Hepatocyte (in vitro differentiated cells): ENCODE measurements around the gene EXOC2.

Experiments
- EZH2 ChIP-seq: fragments of 200-600 bp; sonication (generic); IDR thresholded peaks from 2 replicates; pipeline ENCODE4 v1.6.1; 2016; ENCODE audit warnings: antibody characterized with exemption, mild to moderate bottlenecking, borderline replicate concordance
- EZH2phosphoT487 ChIP-seq: fragments of 200-600 bp; sonication (generic); IDR thresholded peaks from one replicate; pipeline ENCODE4 v1.6.1; 2018; ENCODE audit warnings: antibody characterized with exemption, mild to moderate bottlenecking, low read depth, moderate library complexity; ENCODE audit not compliant: unreplicated experiment, severe bottlenecking
- TF ChIP-seq, protein P1 (sequence below): fragments of 200-600 bp; sonication (generic); IDR thresholded peaks from 2 replicates; pipeline ENCODE4 v1.5.1; 2016; ENCODE audit warnings: antibody characterized with exemption, mild to moderate bottlenecking; ENCODE audit not compliant: poor library complexity

DNA sequence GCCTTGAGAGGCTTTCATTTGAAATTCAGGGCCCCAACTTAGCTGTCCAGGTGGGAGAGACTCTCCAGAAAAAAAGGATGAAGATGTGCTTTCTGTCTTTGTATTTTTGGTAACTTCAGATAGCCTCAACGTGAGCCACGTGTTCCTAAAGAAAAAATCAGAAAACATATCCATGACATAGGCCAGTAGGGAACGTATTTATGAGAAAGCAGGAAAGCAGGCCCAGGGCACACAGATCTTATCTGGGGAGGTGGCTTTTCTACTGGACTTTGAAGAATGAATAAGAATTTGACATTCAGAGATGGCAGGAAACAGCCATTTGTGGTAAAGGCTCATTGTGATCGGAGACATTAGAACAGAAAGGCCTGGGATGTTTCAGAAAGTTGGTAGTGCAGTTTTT is 21.2 kb upstream of the EXOC2 start:
- TF ChIP-seq, protein P1, sequence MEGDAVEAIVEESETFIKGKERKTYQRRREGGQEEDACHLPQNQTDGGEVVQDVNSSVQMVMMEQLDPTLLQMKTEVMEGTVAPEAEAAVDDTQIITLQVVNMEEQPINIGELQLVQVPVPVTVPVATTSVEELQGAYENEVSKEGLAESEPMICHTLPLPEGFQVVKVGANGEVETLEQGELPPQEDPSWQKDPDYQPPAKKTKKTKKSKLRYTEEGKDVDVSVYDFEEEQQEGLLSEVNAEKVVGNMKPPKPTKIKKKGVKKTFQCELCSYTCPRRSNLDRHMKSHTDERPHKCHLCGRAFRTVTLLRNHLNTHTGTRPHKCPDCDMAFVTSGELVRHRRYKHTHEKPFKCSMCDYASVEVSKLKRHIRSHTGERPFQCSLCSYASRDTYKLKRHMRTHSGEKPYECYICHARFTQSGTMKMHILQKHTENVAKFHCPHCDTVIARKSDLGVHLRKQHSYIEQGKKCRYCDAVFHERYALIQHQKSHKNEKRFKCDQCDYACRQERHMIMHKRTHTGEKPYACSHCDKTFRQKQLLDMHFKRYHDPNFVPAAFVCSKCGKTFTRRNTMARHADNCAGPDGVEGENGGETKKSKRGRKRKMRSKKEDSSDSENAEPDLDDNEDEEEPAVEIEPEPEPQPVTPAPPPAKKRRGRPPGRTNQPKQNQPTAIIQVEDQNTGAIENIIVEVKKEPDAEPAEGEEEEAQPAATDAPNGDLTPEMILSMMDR: no peak
- TF ChIP-seq EZH2phosphoT487 (no peak), EZH2 (no peak)
